22Rv1 (cell line): ENCODE measurements around the gene KRT83.
"Not testable (repeated sequence)": the region's sequence is repeated elsewhere in the genome, so short reads cannot be mapped to it uniquely, and the experiment has no call there.

ENCODE experiments used
- H3K27ac ChIP-seq: fragments of 450-650 bp; 2 replicates; pipeline ENCODE4 v1.5.1; 2017
- ZFX ChIP-seq: fragments of 450-650 bp; IDR thresholded peaks from 2 replicates; pipeline ENCODE4 v1.6.1; 2017; ENCODE audit warnings: antibody characterized with exemption, borderline replicate concordance
- TF ChIP-seq, protein P1 (sequence below): fragments of 450-650 bp; IDR thresholded peaks from 2 replicates; pipeline ENCODE4 v1.5.1; 2017; ENCODE audit warnings: mild to moderate bottlenecking

KRT83 gene

DNA sequence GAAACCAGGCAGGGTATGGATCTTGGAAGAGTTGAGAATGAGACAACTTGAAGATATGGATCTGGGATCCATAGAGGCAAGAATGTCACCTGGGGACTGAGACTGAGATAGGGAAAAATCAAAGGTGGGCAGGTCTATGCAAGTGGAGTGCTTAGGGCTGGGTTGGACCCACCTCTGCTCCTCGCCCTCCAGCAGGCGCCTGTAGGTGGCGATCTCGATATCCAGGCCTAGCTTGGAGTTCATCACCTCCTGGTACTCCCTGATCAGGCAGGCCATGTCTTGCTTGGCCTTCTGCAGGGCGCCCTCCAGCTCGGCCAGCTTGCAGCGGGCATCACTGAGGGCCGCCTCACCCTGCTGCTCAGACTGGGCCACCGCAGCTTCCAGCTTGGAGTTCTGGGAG lies 5.5 kb downstream of the KRT83 start:
- H3K27ac ChIP-seq: not testable (repeated sequence)
- TF ChIP-seq, protein P1, sequence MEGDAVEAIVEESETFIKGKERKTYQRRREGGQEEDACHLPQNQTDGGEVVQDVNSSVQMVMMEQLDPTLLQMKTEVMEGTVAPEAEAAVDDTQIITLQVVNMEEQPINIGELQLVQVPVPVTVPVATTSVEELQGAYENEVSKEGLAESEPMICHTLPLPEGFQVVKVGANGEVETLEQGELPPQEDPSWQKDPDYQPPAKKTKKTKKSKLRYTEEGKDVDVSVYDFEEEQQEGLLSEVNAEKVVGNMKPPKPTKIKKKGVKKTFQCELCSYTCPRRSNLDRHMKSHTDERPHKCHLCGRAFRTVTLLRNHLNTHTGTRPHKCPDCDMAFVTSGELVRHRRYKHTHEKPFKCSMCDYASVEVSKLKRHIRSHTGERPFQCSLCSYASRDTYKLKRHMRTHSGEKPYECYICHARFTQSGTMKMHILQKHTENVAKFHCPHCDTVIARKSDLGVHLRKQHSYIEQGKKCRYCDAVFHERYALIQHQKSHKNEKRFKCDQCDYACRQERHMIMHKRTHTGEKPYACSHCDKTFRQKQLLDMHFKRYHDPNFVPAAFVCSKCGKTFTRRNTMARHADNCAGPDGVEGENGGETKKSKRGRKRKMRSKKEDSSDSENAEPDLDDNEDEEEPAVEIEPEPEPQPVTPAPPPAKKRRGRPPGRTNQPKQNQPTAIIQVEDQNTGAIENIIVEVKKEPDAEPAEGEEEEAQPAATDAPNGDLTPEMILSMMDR: peak; percentile 78

DNA sequence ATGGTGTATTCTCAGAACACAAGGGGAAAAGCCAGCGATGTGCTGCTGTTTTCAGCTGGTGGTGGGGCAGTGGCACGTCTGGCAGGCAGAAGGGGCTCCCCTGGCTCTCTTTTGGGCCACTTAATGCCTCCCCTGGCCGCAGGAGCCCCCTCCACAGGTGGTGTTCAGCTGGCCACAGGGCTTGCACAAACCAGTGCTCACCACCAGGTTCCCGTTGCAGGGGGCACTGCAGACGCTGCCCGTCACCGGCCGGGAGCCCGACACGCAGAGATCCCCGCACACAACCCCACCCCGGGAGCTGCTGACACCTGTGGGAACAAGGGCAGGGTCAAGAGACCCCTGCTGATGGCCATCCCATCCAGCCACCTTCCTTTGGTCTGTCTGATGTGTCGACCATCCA lies 6.7 kb downstream of the KRT83 start:
- no peak for TF ChIP-seq ZFX
- TF ChIP-seq, protein P1: no peak
- no peak overlapping the region for H3K27ac ChIP-seq

DNA sequence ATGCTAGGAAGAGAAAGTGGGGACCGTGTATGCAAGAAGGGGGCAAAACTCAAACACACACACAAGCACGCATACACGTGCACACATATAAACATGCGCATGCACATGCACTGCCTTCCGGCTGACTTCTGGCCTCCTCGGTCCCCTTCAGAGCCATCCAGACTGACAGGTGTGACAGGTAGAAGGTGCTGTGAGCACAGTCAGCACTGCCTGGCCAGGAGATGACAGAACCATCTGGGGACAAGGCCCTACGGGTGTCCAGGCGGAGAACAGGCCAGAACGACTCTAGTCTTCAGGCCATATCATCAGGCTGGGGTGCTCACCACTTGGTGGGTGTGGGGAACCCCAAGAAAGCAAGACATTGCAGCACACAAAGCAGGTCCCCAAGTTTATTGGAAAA lies 7.3 kb downstream of the KRT83 start:
- TF ChIP-seq ZFX: no peak
- TF ChIP-seq, protein P1: no peak
- no peak overlapping the region for H3K27ac ChIP-seq

DNA sequence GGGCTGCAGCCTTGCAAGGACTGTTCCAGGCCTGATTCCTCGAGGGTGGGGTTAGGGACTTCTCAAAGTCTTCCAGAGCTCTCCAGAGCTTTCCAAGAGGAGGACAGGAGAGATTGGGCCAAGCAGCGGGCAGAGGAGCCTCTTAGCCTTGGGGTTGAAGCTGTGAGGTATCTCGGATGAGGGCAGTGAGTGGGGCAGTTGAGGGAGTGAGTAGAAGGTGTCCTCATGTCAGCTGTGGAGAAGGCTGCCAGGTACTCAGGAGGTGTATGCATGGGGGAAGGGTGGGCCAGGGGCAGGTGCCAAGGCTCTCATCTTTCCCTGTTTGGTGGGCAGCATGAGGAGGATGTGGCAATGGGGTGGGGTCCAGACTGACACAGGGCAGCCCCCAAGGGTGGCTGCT lies 7.7 kb downstream of the KRT83 start:
- no peak overlapping the region for H3K27ac ChIP-seq
- no peak for TF ChIP-seq ZFX
- TF ChIP-seq, protein P1: no peak

DNA sequence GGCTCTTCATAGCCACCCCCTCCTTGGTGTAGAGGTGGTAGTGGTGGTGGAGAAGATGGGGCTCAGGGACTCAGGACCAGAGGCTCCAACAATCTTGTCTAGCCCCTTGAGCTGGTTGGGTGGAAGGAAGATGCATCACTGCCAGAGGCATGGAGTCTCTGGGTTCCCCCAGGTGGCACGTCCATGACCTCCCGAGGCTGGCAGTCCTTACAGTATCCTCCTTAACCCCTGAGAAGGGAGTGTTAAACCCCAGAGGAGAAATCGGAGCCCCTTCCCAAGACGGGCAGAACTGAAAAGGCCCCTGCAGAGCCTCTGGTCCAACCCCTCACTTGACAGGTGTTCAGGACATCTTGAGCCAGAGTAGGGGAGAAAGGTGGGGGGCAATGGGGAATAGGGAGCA lies 9.1 kb downstream of the KRT83 start:
- TF ChIP-seq, protein P1: no peak
- TF ChIP-seq ZFX: no peak
- no peak overlapping the region for H3K27ac ChIP-seq

DNA sequence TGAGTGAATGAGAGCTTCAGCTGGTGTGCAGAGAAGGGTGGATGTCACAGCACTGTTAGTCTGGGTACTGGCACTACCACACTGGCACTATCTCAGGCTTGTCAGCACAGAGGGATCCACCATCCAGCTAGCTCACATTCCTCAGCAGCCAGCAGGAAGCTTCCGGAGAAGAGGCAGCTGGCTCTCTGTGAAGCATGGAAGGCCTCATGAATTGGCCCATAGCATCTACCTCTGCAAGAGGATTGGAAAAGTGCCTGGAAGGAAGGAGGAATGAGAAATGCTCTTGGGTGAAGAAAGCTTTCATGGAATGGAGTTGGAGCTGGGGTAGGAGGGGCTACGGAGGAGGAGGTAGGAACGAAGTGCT lies 9.9 kb downstream of the KRT83 start:
- no peak overlapping the region for H3K27ac ChIP-seq

DNA sequence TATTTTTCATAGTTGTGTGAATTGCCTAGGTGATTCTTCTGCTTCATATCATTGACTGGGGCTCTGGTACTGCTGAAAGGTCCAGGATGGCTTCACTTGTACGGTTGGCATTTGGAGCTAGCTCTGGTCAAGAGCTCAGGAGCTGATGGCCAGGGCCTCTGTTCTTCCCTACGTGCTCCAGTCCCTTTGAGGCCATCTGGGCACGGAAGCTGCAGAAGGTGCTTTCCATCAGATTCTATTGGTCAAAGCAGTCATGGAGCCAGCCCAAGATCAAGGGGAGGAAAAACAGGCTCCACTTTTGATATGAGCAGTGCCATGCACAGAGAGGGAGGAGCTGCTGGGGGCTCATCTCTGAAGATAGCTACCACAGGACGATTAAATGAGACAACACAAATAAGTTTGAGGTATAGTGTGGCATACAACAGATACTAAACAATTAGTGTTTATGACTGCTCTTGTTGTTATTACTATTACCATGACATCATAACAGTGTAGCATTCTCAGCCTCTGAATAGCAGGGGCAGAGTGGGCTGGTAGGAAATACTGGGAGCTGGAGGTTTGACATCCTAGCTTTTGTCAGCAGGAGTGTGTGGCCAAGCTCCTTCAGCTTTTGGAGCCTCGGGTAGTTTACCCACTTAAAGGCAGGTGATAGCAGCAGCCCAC lies 10.4 kb downstream of the KRT83 start:
- no peak overlapping the region for H3K27ac ChIP-seq
- TF ChIP-seq ZFX: no peak
- TF ChIP-seq, protein P1: no peak

More for the DNA sequence above, 9.9 kb downstream of the KRT83 start:
- no peak for TF ChIP-seq ZFX
- TF ChIP-seq, protein P1: no peak
